ENCODE data around the gene GALR2. TPM values are rescaled to one million over a fixed set of nuclear protein-coding genes. Genes with fewer than 3 reads are reported as not detected.

The GALR2 gene
- total RNA-seq, 1 donor from 2014 or later = 0.36 TPM

DNA sequence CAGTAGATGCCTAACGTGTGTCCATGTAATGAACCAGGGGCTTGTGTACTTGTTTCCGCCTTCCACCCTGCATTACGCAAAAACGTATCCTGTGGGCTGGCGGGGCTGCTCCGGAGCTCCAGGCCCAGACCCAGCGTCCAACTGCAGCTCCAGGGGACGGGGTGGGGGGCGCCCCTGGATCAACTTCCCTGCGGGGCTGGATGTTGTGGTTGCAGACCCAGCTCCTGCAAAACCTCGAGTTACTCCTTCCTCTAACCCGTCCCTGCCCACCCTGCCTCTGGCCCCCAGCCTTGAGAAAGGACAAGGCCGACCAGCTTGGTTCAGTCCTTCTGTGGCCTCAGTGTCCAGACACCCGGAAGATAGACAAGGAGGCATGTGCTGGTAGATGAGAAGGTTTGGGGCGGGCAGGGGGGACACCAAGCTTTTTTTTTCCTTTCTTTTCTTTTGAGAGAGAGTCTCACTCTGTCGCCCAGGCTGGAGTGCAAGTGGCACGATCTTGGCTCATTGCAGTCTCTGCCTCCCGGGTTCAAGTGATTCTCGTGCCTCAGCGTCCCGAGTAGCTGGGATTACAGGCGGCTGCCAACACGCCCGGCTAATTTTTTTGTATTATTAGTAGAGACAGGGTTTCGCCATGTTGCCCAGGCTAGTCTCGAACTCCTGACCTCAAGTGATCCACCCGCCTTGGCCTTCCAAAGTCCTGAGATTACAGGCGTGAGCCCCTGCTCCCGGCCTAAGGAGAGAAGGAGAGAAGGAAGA lies 29.7 kb downstream of the GALR2 start:
- FAIRE-seq = no peak
- Histone ChIP-seq H3K4me2 (ENCODE audit: low read length) (peak overlapping the region; percentile 100), H3K4me1 (ENCODE audit: insufficient read depth, low read length) (peaks cover 9% of the 10 kb centered on the region), H3K27me3 (ENCODE audit: insufficient read depth, low read length) (no peaks in the 10 kb centered on the region), H2AFZ (ENCODE audit: low read depth, low read length) (peak overlapping the region; percentile 98), H3K79me2 (ENCODE audit: insufficient read depth, low read length) (peaks cover 28% of the 10 kb centered on the region), H3K36me3 (ENCODE audit: insufficient read depth, low read length) (peaks cover 17% of the 10 kb centered on the region), H3K9ac (ENCODE audit: low read length) (peak overlapping the region; percentile 91), H3K4me3 (ENCODE audit: insufficient read depth, low read depth, low read length) (peak overlapping the region; percentile 89), H3K9me3 (ENCODE audit: insufficient read depth, low read depth, low read length) (no peaks in the 10 kb centered on the region), H4K20me1 (ENCODE audit: insufficient read depth, low read length) (peaks cover 12% of the 10 kb centered on the region), H3K27ac (ENCODE audit: low read depth, low read length) (peak overlapping the region; percentile 80)
- Mint-ChIP-seq H3K36me3 (ENCODE audit: low read depth, unreplicated experiment) (peaks cover 10% of the 10 kb centered on the region), H3K9me3 (ENCODE audit: unreplicated experiment) (no peaks in the 10 kb centered on the region), H3K4me1 (ENCODE audit: low read depth, unreplicated experiment) (peaks cover 4% of the 10 kb centered on the region), H3K27me3 (ENCODE audit: low read depth, unreplicated experiment) (no peaks in the 10 kb centered on the region), H3K27ac (ENCODE audit: unreplicated experiment) (no peak overlapping the region), H3K4me3 (ENCODE audit: unreplicated experiment) (no peak overlapping the region)
- DNase-seq (ENCODE audit: low read depth) = no peak
- TF ChIP-seq EZH2 (IDR thresholded peaks at IDR 0.05; ENCODE audit: insufficient read depth, low read length) = no peak
- TF ChIP-seq, protein P1, sequence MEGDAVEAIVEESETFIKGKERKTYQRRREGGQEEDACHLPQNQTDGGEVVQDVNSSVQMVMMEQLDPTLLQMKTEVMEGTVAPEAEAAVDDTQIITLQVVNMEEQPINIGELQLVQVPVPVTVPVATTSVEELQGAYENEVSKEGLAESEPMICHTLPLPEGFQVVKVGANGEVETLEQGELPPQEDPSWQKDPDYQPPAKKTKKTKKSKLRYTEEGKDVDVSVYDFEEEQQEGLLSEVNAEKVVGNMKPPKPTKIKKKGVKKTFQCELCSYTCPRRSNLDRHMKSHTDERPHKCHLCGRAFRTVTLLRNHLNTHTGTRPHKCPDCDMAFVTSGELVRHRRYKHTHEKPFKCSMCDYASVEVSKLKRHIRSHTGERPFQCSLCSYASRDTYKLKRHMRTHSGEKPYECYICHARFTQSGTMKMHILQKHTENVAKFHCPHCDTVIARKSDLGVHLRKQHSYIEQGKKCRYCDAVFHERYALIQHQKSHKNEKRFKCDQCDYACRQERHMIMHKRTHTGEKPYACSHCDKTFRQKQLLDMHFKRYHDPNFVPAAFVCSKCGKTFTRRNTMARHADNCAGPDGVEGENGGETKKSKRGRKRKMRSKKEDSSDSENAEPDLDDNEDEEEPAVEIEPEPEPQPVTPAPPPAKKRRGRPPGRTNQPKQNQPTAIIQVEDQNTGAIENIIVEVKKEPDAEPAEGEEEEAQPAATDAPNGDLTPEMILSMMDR (IDR thresholded peaks at IDR 0.05; ENCODE audit: insufficient read depth, low read depth, low read length) = no peak

DNA sequence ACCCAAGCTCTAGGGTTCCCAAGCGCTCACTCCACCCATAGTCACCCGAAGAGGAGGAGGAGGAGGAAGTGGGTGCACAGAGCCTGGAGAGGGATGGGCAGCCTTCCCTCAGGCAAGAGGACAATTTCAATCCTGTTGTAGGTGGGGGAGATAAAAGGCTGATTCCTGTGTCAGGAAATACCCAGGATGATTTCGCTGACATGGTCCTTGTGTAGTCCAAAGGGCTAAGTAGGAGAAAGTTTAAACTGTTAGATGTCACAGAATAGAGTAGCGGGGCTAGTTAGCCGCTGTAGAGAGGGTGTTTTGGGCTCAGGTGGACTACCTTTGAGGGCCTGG lies 30.3 kb downstream of the GALR2 start:
- Mint-ChIP-seq H3K4me3 (ENCODE audit: unreplicated experiment) (no peak overlapping the region), H3K27ac (ENCODE audit: unreplicated experiment) (no peak overlapping the region), H3K27me3 (ENCODE audit: low read depth, unreplicated experiment) (no peaks in the 10 kb centered on the region), H3K9me3 (ENCODE audit: unreplicated experiment) (no peaks in the 10 kb centered on the region), H3K4me1 (ENCODE audit: low read depth, unreplicated experiment) (peaks cover 4% of the 10 kb centered on the region), H3K36me3 (ENCODE audit: low read depth, unreplicated experiment) (peaks cover 9% of the 10 kb centered on the region)
- peaks cover 12% of the 10 kb centered on the region for H4K20me1 ChIP-seq (ENCODE audit: insufficient read depth, low read length)
- no peak overlapping the region for H2AFZ ChIP-seq (ENCODE audit: low read depth, low read length)
- DNase-seq (ENCODE audit: low read depth) (no peak), FAIRE-seq (no peak)
- H3K27me3 ChIP-seq (ENCODE audit: insufficient read depth, low read length) = no peaks in the 10 kb centered on the region
- peaks cover 12% of the 10 kb centered on the region for H3K36me3 ChIP-seq (ENCODE audit: insufficient read depth, low read length)
- peaks cover 26% of the 10 kb centered on the region for H3K79me2 ChIP-seq (ENCODE audit: insufficient read depth, low read length)
- H3K9ac ChIP-seq (ENCODE audit: low read length) = no peak overlapping the region
- no peak overlapping the region for H3K4me3 ChIP-seq (ENCODE audit: insufficient read depth, low read depth, low read length)
- H3K4me2 ChIP-seq (ENCODE audit: low read length) = no peak overlapping the region
- H3K27ac ChIP-seq (ENCODE audit: low read depth, low read length) = no peak overlapping the region
- H3K9me3 ChIP-seq (ENCODE audit: insufficient read depth, low read depth, low read length) = no peaks in the 10 kb centered on the region
- peaks cover 9% of the 10 kb centered on the region for H3K4me1 ChIP-seq (ENCODE audit: insufficient read depth, low read length)
- TF ChIP-seq, protein P1 (IDR thresholded peaks at IDR 0.05; ENCODE audit: insufficient read depth, low read depth, low read length) = no peak
- TF ChIP-seq EZH2 (IDR thresholded peaks at IDR 0.05; ENCODE audit: insufficient read depth, low read length) = no peak

DNA sequence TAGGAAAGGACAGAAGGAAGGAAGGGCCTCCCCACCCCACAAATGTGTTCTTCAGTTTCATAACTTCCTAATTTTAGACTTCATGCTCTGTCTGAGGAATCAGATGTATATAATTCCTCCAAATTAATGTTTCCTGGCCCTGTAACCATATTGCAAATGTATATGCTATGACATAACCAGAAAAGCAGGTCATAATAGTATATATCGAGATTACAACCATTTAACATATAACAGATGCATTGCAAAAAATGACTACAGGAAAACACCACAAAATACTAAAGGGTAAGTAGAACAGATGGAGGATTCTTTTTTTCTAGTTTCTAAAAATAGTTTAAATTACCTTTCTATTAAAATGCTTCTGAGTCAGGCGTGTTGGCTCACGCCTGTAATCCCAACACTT lies 32.1 kb downstream of the GALR2 start:
- H3K9me3 Mint-ChIP-seq (ENCODE audit: unreplicated experiment) = no peaks in the 10 kb centered on the region
- H4K20me1 ChIP-seq (ENCODE audit: insufficient read depth, low read length) = peaks cover 5% of the 10 kb centered on the region
- H3K4me3 ChIP-seq (ENCODE audit: insufficient read depth, low read depth, low read length) = no peak overlapping the region
- no peak overlapping the region for H3K4me2 ChIP-seq (ENCODE audit: low read length)
- DNase-seq (ENCODE audit: low read depth) (no peak), FAIRE-seq (no peak)
- H3K27ac Mint-ChIP-seq (ENCODE audit: unreplicated experiment) = no peak overlapping the region
- H3K9ac ChIP-seq (ENCODE audit: low read length) = no peak overlapping the region
- TF ChIP-seq EZH2 (IDR thresholded peaks at IDR 0.05; ENCODE audit: insufficient read depth, low read length) = no peak
- TF ChIP-seq, protein P1 (IDR thresholded peaks at IDR 0.05; ENCODE audit: insufficient read depth, low read depth, low read length) = no peak
- H3K4me3 Mint-ChIP-seq (ENCODE audit: unreplicated experiment) = no peak overlapping the region
- H3K4me1 Mint-ChIP-seq (ENCODE audit: low read depth, unreplicated experiment) = peaks cover 4% of the 10 kb centered on the region
- H3K27me3 ChIP-seq (ENCODE audit: insufficient read depth, low read length) = no peaks in the 10 kb centered on the region
- peaks cover 4% of the 10 kb centered on the region for H3K36me3 Mint-ChIP-seq (ENCODE audit: low read depth, unreplicated experiment)
- peaks cover 1% of the 10 kb centered on the region for H3K36me3 ChIP-seq (ENCODE audit: insufficient read depth, low read length)
- no peak overlapping the region for H2AFZ ChIP-seq (ENCODE audit: low read depth, low read length)
- H3K9me3 ChIP-seq (ENCODE audit: insufficient read depth, low read depth, low read length) = no peaks in the 10 kb centered on the region
- H3K27ac ChIP-seq (ENCODE audit: low read depth, low read length) = no peak overlapping the region
- peaks cover 9% of the 10 kb centered on the region for H3K4me1 ChIP-seq (ENCODE audit: insufficient read depth, low read length)
- H3K79me2 ChIP-seq (ENCODE audit: insufficient read depth, low read length) = peaks cover 19% of the 10 kb centered on the region
- H3K27me3 Mint-ChIP-seq (ENCODE audit: low read depth, unreplicated experiment) = no peaks in the 10 kb centered on the region
